Esophagus squamous epithelium (tissue), 4 donors: ENCODE measurements around the gene NAPSA.

ENCODE experiments used
- POLR2A ChIP-seq, 4 donors: fragments of 450-650 bp; IDR thresholded peaks; one replicate each; pipeline ENCODE4 v1.6.1; 2017; ENCODE audit warnings: antibody characterized with exemption in 4 of 4, mild to moderate bottlenecking in 4 of 4, moderate library complexity in 3 of 4
- TF ChIP-seq, protein P1 (sequence below), 6 experiments: fragments of 450-650 bp in 4 of 6; fragments of 200-600 bp in 2 of 6; sonication (generic) in 2 of 6; IDR thresholded peaks; one replicate each; pipeline ENCODE4 v1.5.1; 2016 to 2019; ENCODE audit warnings: antibody characterized with exemption in 6 of 6, mild to moderate bottlenecking in 4 of 6, moderate library complexity in 4 of 6

GRCh38 chr19:50362656-50363424 is 2.6 kb downstream of the NAPSA start:
- TF ChIP-seq POLR2A (IDR thresholded peaks at IDR 0.05), result no peak
- TF ChIP-seq, protein P1, sequence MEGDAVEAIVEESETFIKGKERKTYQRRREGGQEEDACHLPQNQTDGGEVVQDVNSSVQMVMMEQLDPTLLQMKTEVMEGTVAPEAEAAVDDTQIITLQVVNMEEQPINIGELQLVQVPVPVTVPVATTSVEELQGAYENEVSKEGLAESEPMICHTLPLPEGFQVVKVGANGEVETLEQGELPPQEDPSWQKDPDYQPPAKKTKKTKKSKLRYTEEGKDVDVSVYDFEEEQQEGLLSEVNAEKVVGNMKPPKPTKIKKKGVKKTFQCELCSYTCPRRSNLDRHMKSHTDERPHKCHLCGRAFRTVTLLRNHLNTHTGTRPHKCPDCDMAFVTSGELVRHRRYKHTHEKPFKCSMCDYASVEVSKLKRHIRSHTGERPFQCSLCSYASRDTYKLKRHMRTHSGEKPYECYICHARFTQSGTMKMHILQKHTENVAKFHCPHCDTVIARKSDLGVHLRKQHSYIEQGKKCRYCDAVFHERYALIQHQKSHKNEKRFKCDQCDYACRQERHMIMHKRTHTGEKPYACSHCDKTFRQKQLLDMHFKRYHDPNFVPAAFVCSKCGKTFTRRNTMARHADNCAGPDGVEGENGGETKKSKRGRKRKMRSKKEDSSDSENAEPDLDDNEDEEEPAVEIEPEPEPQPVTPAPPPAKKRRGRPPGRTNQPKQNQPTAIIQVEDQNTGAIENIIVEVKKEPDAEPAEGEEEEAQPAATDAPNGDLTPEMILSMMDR (IDR thresholded peaks at IDR 0.05), result no peak
